ENCODE measurements around the gene SOD3. TPM values are rescaled to one million over a fixed set of nuclear protein-coding genes. Genes with fewer than 3 reads are reported as not detected.

SOD3 gene
- 7.7 TPM for polyA plus RNA-seq (ENCODE audit: insufficient read length)
- long read RNA-seq, donor 1, transcript SOD3-201 (2 exons, 1,526 nt): major isoform, 23 of 23 reads
- long read RNA-seq, donor 1, partial matches to known transcripts: 0 of 23 reads
- long read RNA-seq, donor 1, other reads (novel, unspliced or antisense): 0 of 23 reads
- long read RNA-seq, donor 2, transcript SOD3-201 (2 exons, 1,526 nt): major isoform, 9 of 9 reads
- long read RNA-seq, donor 2, partial matches to known transcripts: 0 of 9 reads
- long read RNA-seq, donor 2, other reads (novel, unspliced or antisense): 0 of 9 reads
- long read RNA-seq, donor 3, transcript SOD3-201 (2 exons, 1,526 nt): major isoform, 8 of 8 reads
- long read RNA-seq, donor 3, partial matches to known transcripts: 0 of 8 reads
- long read RNA-seq, donor 3, other reads (novel, unspliced or antisense): 0 of 8 reads
- long read RNA-seq, donor 4: 0 reads
- long read RNA-seq, donor 5, transcript SOD3-201 (2 exons, 1,526 nt): major isoform, 10 of 10 reads
- long read RNA-seq, donor 5, partial matches to known transcripts: 0 of 10 reads
- long read RNA-seq, donor 5, other reads (novel, unspliced or antisense): 0 of 10 reads
- long read RNA-seq, donor 6, transcript SOD3-201 (2 exons, 1,526 nt): major isoform, 17 of 17 reads
- long read RNA-seq, donor 6, partial matches to known transcripts: 0 of 17 reads
- long read RNA-seq, donor 6, other reads (novel, unspliced or antisense): 0 of 17 reads
- long read RNA-seq, donor 7, transcript SOD3-201 (2 exons, 1,526 nt): major isoform, 8 of 17 reads
- long read RNA-seq, donor 7, partial matches to known transcripts: 9 of 17 reads
- long read RNA-seq, donor 7, other reads (novel, unspliced or antisense): 0 of 17 reads
- long read RNA-seq, donor 8, transcript SOD3-201 (2 exons, 1,526 nt): major isoform, 5 of 5 reads
- long read RNA-seq, donor 8, partial matches to known transcripts: 0 of 5 reads
- long read RNA-seq, donor 8, other reads (novel, unspliced or antisense): 0 of 5 reads

DNA sequence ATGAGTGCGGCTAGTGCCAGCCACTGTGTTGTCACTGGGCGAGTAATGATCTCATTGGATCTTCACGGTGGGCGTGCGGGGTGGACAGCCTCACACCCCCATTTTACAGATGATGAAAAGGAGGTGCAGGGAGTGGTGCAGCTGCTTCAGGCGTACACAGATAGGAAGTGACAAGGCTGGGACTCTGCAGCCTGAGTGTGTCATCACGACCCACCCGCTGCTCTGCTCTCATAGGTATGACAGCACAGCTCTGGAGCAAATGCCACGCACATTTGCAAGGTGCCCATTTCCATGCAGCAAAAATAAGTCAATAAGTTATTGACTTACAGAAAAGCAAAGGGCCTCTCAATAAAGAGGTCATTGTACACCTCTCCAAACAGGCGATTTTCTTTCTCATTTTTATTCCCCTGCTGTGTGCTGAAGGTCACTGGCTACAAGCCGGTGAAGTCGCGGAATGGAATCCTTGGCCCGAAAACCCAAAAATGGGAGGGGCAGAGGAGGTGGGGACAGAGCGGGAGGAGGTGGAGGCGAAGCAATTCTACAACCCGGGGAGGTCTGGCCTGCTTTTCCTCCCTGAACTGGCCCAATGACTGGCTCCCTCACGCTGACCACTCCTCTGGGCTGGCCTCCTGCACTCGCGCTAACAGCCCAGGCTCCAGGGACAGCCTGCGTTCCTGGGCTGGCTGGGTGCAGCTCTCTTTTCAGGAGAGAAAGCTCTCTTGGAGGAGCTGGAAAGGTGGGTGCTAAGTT is at the start of gene SOD3:
Gene SOD3 (plus strand): TSS at position 658 of the 750 bp plus-strand sequence. CDS start 3,949 bp downstream, outside the sequence.
- DNase-seq: peak; percentile 45

DNA sequence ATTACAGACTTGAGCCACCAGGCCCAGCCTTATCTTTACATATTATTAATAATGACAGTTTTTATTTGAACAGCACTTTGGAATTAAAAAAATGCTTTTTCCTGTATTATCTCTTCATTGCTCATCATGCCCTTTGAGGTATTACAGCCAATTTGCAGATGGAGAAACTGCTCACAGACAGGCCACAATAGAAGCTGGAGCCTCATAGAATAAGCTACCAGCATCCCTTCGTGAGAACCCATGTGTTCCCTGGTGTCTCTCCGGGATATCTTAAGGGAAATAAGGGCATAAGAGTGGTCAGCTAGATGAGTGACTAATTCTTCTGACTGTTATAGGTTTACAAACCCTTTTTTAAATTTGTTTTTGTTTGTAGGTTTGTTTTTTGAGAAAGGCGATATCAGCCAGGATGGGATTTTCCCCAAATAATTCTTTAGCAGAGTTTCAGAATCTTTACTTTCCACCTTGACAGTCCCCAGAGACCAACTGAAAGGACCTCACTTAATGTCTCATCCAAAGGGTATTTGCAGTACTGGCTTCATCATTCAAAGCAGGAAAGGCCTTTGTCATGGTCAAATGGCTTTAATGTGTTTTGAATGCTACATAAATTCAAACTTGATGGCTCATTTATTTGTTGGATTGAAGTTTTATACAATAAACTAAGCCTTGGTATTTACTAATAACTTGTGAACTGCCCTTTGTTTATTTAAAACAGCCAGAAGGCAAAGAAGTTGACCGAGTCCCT is 48.0 kb upstream of the SOD3 start:
- no peak for DNase-seq

- DNase-seq: no peak
Observed at GRCh38 chr4:24748023-24748422, 47.4 kb upstream of the SOD3 start.

GRCh38 chr4:24748758-24749350 is 46.5 kb upstream of the SOD3 start:
- no peak for DNase-seq

DNA sequence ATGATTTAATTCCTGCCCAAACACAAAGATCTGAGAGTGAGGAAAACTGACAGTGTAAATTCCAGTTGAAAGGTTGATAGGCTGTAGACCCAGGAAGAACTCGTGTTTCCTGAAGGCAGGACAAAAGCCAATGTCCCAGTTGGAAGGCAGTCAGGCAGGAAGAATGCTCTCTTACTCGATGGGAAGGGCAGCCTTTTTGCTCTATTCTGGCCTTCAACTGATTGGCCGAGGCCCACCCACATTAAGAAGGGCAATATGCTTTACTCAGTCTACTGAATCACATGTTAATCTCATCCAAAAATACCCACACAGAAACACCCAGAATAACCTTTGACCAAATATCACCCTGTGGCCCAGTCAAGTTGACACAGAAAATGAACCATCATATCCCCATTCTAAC is 45.3 kb upstream of the SOD3 start:
- DNase-seq: no peak

GRCh38 chr4:24751926-24752539 is 43.3 kb upstream of the SOD3 start:
- DNase-seq: no peak

DNA sequence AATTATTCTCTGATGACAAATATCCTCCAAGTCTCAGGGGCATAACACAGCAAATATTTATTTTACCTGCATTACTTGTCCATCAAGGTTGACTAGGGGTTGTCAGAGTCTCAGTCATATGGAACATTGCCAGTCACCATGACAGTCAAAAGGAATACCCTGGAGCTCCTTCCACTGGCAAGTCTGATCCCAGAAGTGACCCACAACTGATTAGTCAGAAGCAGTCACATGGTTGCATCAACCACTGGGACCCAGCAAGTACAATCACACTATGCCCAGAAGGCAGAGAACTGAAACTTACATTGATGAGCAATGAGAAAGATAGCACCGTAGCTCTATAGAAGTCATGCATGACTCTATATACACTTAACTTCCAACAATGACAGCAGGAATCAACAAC is 41.9 kb upstream of the SOD3 start:
- DNase-seq: no peak

GRCh38 chr4:24754571-24754970 is 40.8 kb upstream of the SOD3 start:
- no peak for DNase-seq

DNA sequence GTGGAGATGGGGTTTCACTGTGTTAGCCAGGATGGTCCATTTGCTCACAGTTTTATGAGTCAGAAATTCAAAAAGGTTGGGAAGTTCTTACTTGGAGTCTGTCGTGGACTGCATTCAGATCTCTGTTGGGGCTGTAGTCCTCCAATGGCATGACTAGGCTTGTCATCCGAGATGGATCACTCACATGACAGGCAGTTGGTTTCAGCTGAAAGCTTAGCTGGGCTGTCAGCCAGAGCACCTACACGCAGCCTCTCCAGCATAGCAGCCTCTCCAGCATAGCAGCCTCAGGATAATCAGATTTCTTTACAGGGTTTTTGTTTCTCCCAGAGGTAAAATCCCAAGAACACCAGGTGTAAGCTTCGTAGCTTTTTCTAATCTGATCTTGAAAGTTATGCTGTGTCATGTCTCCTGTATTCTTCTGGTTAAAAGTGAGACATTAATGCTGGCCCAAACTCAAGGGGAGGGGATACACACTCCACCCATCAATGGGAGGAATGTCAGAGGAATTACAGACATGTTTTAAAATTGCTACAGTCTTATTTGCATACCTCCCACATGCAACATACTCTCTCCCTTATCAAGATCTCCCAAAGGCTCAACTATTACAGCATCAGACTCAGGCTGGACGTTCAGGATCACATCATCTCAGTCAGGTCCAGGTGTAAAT is 31.6 kb upstream of the SOD3 start:
- DNase-seq: no peak

DNA sequence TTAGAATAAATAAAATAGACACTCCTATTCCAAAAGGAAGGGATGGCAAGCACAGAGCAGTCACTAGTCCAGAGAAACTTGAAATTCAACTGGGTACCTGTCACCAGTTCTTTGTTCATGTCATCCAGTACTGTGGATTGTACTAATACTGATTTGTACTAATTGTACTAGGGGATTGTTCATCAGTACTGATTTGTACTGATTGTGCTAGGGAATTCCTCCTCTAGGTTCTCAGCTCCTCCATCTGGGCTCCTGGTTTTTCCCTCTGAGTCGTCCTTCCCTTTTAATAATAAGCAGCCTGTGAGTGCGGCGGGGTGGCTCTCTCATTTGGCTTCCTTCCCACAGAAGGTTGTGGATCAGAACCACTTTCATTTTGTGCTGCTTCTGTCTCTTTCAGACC is 31.0 kb upstream of the SOD3 start:
- DNase-seq: no peak

GRCh38 chr4:24765376-24765988 is 29.9 kb upstream of the SOD3 start:
- DNase-seq: no peak

DNA sequence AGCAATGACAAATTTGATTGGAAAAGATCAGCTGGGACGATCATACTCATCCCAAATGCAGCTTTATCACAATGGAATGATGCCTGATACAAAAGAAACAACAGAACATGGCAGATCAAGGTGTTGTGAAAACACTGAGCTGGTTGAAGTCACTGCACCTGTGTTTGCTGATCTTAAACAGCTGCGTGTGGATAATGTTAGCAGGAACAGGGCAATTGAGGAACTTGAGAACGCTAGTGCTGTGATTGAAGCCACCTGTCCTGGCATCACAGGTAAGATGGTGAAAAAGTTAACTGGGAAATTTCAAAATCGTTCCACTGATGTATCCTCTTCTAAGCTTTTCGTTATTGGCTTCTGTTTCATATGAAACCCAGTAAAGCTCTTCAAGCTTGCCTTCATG is 27.4 kb upstream of the SOD3 start:
- DNase-seq: no peak

DNA sequence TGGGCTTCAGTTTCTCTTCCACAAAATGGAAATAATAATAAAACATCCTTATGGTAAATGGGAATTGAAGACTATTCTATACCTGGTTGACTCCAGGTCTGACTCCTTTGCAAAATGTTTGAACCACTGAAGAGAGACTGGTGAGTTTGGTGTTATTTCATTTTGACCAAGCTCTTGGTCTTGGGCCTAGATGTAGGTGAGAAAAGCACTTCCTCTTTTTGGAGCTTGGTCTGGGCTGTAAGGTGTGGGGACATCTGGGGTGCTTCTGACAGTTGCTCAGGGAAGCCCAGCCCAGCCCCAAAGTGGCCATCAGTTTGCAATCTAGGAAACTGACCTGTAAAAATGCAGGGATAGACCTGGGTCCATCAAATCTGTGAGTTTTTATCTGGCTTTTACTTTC is 26.8 kb upstream of the SOD3 start:
- no peak for DNase-seq

DNA sequence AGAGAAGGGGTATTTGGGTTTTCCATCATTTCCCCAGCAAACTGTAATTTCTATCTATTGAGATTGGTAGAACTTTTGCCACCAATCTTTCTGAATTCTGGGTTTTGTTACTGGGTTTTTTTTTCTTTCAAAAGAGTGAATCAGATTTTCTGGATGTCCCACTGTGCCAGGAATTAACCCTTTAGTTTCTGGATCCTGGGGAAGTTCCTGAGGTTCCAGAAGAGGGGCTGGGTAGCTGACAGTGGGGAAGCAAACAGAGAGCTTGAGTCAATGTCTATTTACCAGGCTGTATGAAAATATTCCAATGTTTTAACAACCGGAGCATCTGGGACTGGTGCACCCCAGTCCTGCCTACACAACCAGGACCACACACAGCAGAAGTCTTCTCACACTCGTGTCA is 25.8 kb upstream of the SOD3 start:
- no peak for DNase-seq

DNA sequence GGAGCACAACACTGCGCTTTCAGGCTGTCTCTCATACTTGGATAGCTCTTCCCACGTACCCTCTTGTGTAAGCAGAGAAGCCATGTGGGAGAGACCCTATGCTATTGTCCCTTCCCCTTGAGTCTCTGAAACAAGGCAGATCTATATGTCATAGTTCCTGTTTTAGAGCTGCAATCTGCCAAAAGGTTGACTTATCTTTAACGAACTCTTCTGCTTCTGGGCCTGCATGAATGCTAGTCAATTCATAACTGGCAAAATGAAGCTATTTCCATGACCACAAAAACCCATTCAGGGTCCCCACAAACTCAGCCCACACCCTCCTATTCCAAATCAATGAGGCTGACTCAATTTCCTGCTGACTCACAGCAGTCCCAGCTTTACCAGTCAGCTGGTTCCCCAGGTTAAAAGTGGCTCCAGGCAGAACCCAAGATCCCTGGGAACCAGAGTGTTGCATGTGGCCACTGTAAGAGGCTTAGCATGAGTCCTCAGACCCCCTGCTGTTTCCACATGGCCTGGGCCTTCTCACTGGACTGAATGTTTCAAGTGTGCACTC is 25.3 kb upstream of the SOD3 start:
- no peak for DNase-seq

GRCh38 chr4:24770667-24771066 is 24.7 kb upstream of the SOD3 start:
- no peak for DNase-seq

- DNase-seq: no peak
Observed at GRCh38 chr4:24771241-24771640, 24.1 kb upstream of the SOD3 start.

DNA sequence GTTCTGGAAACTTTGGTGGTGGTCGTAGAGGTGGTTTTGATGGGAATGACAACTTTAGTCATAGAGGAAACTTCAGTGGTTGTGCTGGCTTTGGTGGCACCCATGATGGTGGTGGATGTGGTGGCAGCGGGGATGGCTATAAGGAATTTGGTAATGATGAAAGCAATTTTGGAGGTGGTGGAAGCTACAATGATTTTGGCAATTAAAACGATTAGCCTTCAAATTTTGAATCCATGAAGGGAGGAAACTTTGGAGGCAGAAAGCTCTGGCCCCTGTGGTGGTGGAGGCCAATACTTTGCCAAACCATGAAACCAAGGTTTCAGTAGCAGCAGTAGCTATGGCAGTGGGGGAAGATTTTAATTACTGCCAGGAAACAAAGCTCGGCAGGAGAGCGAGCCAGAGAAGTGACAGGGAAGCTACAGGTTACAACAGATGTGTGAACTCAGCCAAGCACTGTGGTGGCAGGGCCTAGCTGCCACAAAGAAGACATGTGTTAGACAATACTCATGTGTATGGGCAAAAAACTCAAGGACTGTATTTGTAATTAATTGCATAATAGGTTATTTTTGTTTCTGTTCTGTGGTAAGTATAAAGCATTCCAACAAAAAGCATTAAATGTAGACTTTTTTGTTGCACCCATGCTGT is 23.2 kb upstream of the SOD3 start:
- DNase-seq: no peak

- DNase-seq: no peak
Observed at GRCh38 chr4:24772952-24773351, 22.4 kb upstream of the SOD3 start.

All from left kidney (tissue), 8 donors.